Measurements from ENCODE around the gene ITIH3.

DNA sequence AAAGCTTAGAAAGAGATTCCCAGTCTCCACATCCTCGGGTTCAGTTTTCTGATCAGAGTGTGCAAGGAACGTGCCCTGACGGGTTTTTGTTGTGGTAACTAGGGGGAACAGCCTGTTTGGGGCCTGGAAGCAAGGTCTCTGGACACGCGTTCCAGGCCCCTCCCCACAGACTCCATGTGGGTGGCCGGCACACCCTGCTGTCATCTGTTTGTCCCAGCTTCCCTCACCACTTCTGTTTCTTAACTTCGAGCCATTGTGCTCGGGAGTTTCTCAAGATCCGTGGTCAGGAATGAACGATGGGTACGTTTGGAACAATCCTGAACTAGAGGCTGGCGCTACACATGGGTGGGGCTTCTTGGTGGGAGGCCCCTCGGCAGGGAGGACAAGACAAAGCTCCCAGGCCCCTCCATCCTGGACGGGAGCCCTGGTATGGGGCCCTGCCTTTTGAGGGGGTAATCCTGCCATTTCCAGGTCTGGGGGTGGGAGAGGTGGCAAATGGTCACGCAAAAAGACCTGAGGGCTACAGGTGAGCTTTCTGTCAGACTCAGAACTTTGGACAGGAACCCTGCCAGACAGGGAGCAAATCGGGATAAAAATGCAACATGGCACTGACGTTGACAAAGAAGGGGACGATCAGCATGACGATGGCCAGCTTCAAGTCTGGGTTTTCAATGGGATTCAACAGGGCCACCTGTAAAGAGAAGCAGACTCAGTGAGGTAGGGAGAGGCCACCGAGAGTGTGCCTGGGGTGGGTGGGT lies 48.7 kb downstream of the ITIH3 start:
- TF ChIP-seq, protein P1, sequence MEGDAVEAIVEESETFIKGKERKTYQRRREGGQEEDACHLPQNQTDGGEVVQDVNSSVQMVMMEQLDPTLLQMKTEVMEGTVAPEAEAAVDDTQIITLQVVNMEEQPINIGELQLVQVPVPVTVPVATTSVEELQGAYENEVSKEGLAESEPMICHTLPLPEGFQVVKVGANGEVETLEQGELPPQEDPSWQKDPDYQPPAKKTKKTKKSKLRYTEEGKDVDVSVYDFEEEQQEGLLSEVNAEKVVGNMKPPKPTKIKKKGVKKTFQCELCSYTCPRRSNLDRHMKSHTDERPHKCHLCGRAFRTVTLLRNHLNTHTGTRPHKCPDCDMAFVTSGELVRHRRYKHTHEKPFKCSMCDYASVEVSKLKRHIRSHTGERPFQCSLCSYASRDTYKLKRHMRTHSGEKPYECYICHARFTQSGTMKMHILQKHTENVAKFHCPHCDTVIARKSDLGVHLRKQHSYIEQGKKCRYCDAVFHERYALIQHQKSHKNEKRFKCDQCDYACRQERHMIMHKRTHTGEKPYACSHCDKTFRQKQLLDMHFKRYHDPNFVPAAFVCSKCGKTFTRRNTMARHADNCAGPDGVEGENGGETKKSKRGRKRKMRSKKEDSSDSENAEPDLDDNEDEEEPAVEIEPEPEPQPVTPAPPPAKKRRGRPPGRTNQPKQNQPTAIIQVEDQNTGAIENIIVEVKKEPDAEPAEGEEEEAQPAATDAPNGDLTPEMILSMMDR (IDR thresholded peaks at IDR 0.05; ENCODE audit: poor library complexity, severe bottlenecking), result no peak
- no peak for TF ChIP-seq TAF1 (IDR thresholded peaks at IDR 0.05; ENCODE audit: low read depth)

Data from neural cell (in vitro differentiated cells).